GM12864 (cell line): Measurements from ENCODE around the gene PHYHIPL.

Source experiments
- DNase-seq: peaks from one replicate; pipeline ENCODE4 v3.0.0-alpha.2; 2011; ENCODE audit warnings: low read depth
- H3K4me3 ChIP-seq: 2 replicates; pipeline ENCODE4 v1.5.1; 2011; ENCODE audit warnings: mild to moderate bottlenecking, low read depth, low read length, control low read depth
- CTCF ChIP-seq: IDR thresholded peaks from 2 replicates; pipeline ENCODE4 v1.5.1; 2011; ENCODE audit warnings: low read depth, mild to moderate bottlenecking, moderate library complexity, low read length, control low read depth, inconsistent platforms; ENCODE audit errors: missing control alignments

PHYHIPL gene

DNA sequence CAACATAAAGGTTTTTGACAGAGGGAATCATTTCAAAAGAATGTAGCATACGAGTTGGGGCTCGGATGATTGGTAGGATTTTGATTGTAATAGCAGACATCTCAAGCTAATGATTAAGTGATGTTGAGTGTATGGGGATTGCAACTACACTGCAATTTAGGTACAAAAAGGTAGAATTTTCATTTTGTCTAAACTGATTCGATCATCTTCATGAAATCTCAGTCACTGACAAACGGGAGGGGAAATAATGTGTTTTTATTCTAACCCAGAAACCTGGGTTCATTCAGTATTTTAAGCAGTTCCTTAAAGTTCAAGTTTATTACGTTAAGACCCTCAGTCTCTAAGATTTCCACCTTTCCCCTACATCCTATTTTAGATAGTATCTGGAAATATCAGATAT, 3.9 kb upstream of the PHYHIPL start:
- H3K4me3 ChIP-seq: no peak overlapping the region
- no peak for DNase-seq
- TF ChIP-seq CTCF: no peak

DNA sequence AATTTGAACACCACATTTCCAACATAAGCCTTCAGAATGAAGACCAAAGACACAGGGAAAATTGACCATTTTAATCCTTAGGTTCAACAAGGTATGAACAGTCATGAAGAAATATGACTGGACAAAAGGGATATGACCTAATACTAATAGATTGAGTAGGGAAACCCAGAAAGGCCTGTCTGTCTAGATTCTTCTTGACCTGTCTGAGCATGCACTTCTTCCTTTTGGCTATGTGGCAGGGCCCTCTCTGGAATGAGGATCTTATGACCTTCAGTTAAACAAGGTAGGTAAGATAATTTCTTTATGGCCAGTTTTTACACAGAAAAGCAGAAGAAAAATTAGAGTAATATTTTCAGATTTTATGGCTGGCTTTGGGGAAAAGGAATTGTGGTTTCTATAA, 3.0 kb upstream of the PHYHIPL start:
- no peak for TF ChIP-seq CTCF
- H3K4me3 ChIP-seq: no peak overlapping the region
- no peak for DNase-seq

DNA sequence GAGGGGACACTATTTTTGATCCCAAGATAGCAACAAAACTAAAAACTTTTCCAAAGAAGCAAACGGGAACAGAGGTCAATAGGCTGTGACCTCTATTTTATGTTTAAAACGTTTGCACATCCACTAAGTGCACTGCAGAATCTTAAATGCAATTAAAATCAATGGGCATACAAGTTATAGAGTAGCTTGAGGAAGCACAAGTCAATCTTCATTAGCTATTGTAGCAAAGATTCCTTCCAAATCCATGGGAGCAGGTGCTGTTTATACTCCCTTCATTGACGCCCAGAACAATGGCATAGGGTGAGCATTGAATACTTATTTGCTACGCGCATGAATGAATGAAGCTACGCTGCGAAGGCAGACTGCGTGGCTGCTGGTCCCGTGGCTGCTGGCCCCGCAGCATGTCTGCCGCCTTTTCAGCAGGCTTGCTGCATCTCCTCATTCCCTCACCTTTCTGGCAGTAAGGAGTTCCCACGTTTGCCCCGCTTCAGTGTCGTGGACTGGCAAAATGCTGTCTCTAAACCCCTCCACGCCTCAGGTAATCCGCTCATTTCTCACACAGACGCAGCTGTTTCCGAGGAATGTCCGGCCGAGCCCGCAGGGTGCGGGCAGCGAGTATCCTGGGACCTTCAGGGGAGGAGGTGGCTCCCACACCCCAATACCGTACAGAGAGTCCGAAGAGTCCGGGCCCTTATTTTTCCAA, 754 bp upstream of the PHYHIPL start:
- no peak for DNase-seq
- no peak overlapping the region for H3K4me3 ChIP-seq

GRCh38 chr10:59177031-59177797, 771 bp downstream of the PHYHIPL start:
- no peak for DNase-seq
- no peak for TF ChIP-seq CTCF
- H3K4me3 ChIP-seq: no peak overlapping the region

More for the DNA sequence above, 754 bp upstream of the PHYHIPL start:
- no peak for TF ChIP-seq CTCF

GRCh38 chr10:59177836-59178235, 1.4 kb downstream of the PHYHIPL start:
- H3K4me3 ChIP-seq: no peak overlapping the region
- no peak for DNase-seq
- no peak for TF ChIP-seq CTCF

DNA sequence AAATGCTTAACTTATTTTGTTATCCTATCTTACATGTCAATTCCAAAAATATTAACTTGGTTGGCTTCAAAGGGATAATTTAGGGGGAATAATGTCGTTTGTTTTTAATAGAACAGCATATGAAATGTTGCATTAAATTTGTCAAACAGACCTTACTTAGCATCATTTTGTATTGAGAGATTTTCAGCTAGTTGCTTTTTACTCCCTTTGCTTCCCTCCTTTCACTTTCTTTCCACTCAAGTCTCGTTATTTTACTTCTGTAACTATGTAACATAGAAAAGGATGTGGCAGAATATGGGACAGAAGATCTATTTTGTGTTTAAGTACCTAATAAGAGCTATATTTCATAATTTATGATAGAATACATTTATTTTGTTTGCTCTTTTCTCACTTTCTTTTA, 2.6 kb downstream of the PHYHIPL start:
- no peak overlapping the region for H3K4me3 ChIP-seq
- TF ChIP-seq CTCF: no peak
- DNase-seq: no peak
